HEK293 (cell line): ENCODE measurements around the gene EDARADD.
A peak's percentile ranks its signal among the peaks of the same experiment; 100 is the strongest.

Experiments
- CTCF ChIA-PET: fragments of 350-600 bp; formaldehyde crosslinking; extraction: SDS; loops from one replicate; lab custom pipeline; 2021; ENCODE audit warnings: antibody characterized with exemption; lab: Yijun Ruan, JAX
- POLR2A ChIA-PET: fragments of 300-600 bp; formaldehyde crosslinking; extraction: SDS; loops from one replicate; lab custom pipeline; 2020; ENCODE audit warnings: antibody characterized with exemption, inconsistent platforms; lab: Yijun Ruan, JAX
- H3K27ac ChIP-seq: fragments of 200-500 bp; sonication (Bioruptor generic); 2 replicates; pipeline ENCODE4 v1.5.1; 2014; ENCODE audit warnings: low read depth, low read length, control low read depth, inconsistent platforms; ENCODE audit errors: extremely low read depth
- H3K36me3 ChIP-seq, 2 experiments: fragments of 200-500 bp in 1 of 2; sonication (Bioruptor generic) in 1 of 2; 1 replicate in 1 of 2; 2 replicates in 1 of 2; pipeline ENCODE4 v1.5.1; 2014 to 2017; ENCODE audit warnings: inconsistent platforms in 2 of 2, low read length in 2 of 2; ENCODE audit not compliant: control insufficient read depth in 2 of 2, insufficient read depth in 1 of 2
- H3K4me1 ChIP-seq: fragments of 200-500 bp; sonication (Bioruptor generic); 2 replicates; pipeline ENCODE4 v1.5.1; 2014; ENCODE audit warnings: mild to moderate bottlenecking, low read length, inconsistent platforms; ENCODE audit not compliant: control insufficient read depth, insufficient read depth
- H3K4me3 ChIP-seq: 2 replicates; pipeline ENCODE4 v1.5.1; 2011; ENCODE audit warnings: low read depth, mild to moderate bottlenecking, control low read depth, low read length, moderate library complexity
- H3K9me3 ChIP-seq: fragments of 200-500 bp; sonication (Bioruptor generic); 2 replicates; pipeline ENCODE4 v1.5.1; 2014; ENCODE audit warnings: low read depth, low read length, inconsistent platforms; ENCODE audit not compliant: control insufficient read depth, insufficient read depth
- OSR2 ChIP-seq: fragments of 450-650 bp; formaldehyde crosslinking; IDR thresholded peaks from 2 replicates; pipeline ENCODE4 v1.5.1; 2016; ENCODE audit warnings: missing biosample characterization, missing genetic modification characterization
- REST ChIP-seq: fragments of 450-650 bp; formaldehyde crosslinking; IDR thresholded peaks from 2 replicates; pipeline ENCODE4 v1.5.1; 2016; ENCODE audit warnings: missing biosample characterization, missing genetic modification characterization
- SCRT1 ChIP-seq: fragments of 450-650 bp; formaldehyde crosslinking; IDR thresholded peaks from 2 replicates; pipeline ENCODE4 v1.5.1; 2016; ENCODE audit warnings: missing biosample characterization, missing genetic modification characterization, borderline replicate concordance
- SCRT2 ChIP-seq: fragments of 450-650 bp; formaldehyde crosslinking; IDR thresholded peaks from 2 replicates; pipeline ENCODE4 v1.5.1; 2016; ENCODE audit warnings: missing biosample characterization, missing genetic modification characterization
- ZBTB1 ChIP-seq: fragments of 450-650 bp; formaldehyde crosslinking; IDR thresholded peaks from 2 replicates; pipeline ENCODE4 v1.5.1; 2016; ENCODE audit warnings: missing biosample characterization, missing genetic modification characterization
- ZNF121 ChIP-seq: fragments of 450-650 bp; formaldehyde crosslinking; IDR thresholded peaks from 2 replicates; pipeline ENCODE4 v1.5.1; 2016; ENCODE audit warnings: missing biosample characterization, missing genetic modification characterization
- ZNF214 ChIP-seq: fragments of 450-650 bp; formaldehyde crosslinking; IDR thresholded peaks from 2 replicates; pipeline ENCODE4 v1.5.1; 2017; ENCODE audit warnings: missing biosample characterization, mild to moderate bottlenecking, missing genetic modification characterization, borderline replicate concordance
- ZNF292 ChIP-seq: fragments of 450-650 bp; formaldehyde crosslinking; IDR thresholded peaks from 2 replicates; pipeline ENCODE4 v1.5.1; 2016; ENCODE audit warnings: low read depth, missing biosample characterization, missing genetic modification characterization, borderline replicate concordance
- ZNF423 ChIP-seq: fragments of 450-650 bp; formaldehyde crosslinking; IDR thresholded peaks from 2 replicates; pipeline ENCODE4 v1.5.1; 2016; ENCODE audit warnings: missing biosample characterization, missing genetic modification characterization
- ZNF449 ChIP-seq: fragments of 450-650 bp; formaldehyde crosslinking; IDR thresholded peaks from 2 replicates; pipeline ENCODE4 v1.5.1; 2017; ENCODE audit warnings: missing biosample characterization, mild to moderate bottlenecking, missing genetic modification characterization, moderate library complexity
- ZNF596 ChIP-seq: fragments of 450-650 bp; IDR thresholded peaks from 2 replicates; pipeline ENCODE4 v1.5.0; 2018; ENCODE audit warnings: missing biosample characterization, mild to moderate bottlenecking, missing genetic modification characterization, moderate library complexity
- ZNF658 ChIP-seq: fragments of 450-650 bp; formaldehyde crosslinking; IDR thresholded peaks from 2 replicates; pipeline ENCODE4; 2016; ENCODE audit warnings: missing biosample characterization, missing genetic modification characterization
- ZSCAN23 ChIP-seq: fragments of 450-650 bp; formaldehyde crosslinking; IDR thresholded peaks from 2 replicates; pipeline ENCODE4 v1.5.1; 2016; ENCODE audit warnings: missing biosample characterization, missing genetic modification characterization
- TF ChIP-seq, protein P1 (sequence below): fragments of 450-650 bp; formaldehyde crosslinking; IDR thresholded peaks from 2 replicates; pipeline ENCODE4 v1.5.1; 2016; ENCODE audit warnings: missing biosample characterization, missing genetic modification characterization, low read depth
- TF ChIP-seq, protein P2 (sequence below): fragments of 450-650 bp; formaldehyde crosslinking; IDR thresholded peaks from 2 replicates; pipeline ENCODE4 v1.5.1; 2016; ENCODE audit warnings: missing biosample characterization, missing genetic modification characterization

EDARADD gene

GRCh38 chr1:236397173-236397759 is 3.2 kb downstream of the EDARADD start (continued):
- TF ChIP-seq ZNF214 (no peak), ZSCAN23 (tag by site-specific recombination) (no peak), ZBTB1 (tag by site-specific recombination) (no peak), REST (tag by site-specific recombination) (no peak), ZNF121 (tag by site-specific recombination) (0 out of 2 replicates have a peak, but pooled peaks have one; percentile 39), ZNF292 (tag by site-specific recombination) (no peak), OSR2 (tag by site-specific recombination) (no peak), ZNF658 (tag by site-specific recombination) (no peak), ZNF423 (tag by site-specific recombination) (no peak), ZNF449 (tag by site-specific recombination) (peak; percentile 34; the same call in 1 of the 2 replicates), ZNF596 (tag by site-specific recombination) (peak; percentile 22; the same call in 1 of the 2 replicates), SCRT1 (tag by site-specific recombination) (peak; percentile 55)
- TF ChIP-seq, protein P1, sequence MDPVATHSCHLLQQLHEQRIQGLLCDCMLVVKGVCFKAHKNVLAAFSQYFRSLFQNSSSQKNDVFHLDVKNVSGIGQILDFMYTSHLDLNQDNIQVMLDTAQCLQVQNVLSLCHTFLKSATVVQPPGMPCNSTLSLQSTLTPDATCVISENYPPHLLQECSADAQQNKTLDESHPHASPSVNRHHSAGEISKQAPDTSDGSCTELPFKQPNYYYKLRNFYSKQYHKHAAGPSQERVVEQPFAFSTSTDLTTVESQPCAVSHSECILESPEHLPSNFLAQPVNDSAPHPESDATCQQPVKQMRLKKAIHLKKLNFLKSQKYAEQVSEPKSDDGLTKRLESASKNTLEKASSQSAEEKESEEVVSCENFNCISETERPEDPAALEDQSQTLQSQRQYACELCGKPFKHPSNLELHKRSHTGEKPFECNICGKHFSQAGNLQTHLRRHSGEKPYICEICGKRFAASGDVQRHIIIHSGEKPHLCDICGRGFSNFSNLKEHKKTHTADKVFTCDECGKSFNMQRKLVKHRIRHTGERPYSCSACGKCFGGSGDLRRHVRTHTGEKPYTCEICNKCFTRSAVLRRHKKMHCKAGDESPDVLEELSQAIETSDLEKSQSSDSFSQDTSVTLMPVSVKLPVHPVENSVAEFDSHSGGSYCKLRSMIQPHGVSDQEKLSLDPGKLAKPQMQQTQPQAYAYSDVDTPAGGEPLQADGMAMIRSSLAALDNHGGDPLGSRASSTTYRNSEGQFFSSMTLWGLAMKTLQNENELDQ, result 0 out of 2 replicates have a peak, but pooled peaks have one; percentile 9

DNA sequence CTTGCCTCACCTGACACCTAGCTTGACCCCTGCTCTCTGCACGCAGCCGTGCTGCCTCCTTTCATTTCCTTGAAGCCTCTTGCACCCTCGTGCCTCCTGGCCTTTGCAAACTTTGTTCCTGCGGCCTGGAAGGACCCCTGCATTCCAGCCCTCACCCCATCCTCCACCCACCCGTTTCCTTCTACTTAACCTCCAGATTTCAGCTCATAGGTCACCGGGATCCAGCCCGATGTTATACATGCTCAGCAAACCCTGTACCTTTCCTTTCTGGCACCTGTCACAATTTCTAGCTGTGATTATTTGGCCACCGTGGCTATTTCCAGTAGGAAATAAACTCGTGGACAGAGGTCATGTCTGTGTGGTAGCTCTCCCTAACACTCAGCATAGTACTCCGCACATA is 4.5 kb downstream of the EDARADD start:
- POLR2A ChIA-PET, result no interaction called here
- no peak overlapping the region for H3K27ac ChIP-seq
- CTCF ChIA-PET, result interaction anchor here (0.7 kb wide), 1 partner anchor 281 kb away, joined by 5 read pairs; no protein-coding TSS in a partner anchor

More for the DNA sequence above, 4.5 kb downstream of the EDARADD start:
- H3K9me3 ChIP-seq, result no peaks in the 10 kb centered on the region
- TF ChIP-seq SCRT2 (tag by site-specific recombination), result peak; percentile 7; the same call in 1 of the 2 replicates
- TF ChIP-seq, protein P2, sequence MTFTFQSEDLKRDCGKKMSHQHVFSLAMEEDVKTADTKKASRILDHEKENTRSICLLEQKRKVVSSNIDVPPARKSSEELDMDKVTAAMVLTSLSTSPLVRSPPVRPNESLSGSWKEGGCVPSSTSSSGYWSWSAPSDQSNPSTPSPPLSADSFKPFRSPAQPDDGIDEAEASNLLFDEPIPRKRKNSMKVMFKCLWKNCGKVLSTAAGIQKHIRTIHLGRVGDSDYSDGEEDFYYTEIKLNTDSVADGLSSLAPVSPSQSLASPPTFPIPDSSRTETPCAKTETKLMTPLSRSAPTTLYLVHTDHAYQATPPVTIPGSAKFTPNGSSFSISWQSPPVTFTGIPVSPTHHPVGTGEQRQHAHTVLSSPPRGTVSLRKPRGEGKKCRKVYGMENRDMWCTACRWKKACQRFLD (tag by site-specific recombination), result no peak
- H3K36me3 ChIP-seq, result no peaks in the 10 kb centered on the region; a peak in 1 of 3 replicates
- H3K4me3 ChIP-seq, result no peak overlapping the region
- H3K4me1 ChIP-seq, result peaks cover 13% of the 10 kb centered on the region
